NCI-H526 (cell line): ENCODE measurements around the gene STRADA.

Experiments
- DNase-seq, 2 experiments: peaks; one replicate each; lab custom pipeline; 2025; lab: John Stamatoyannopoulos, UW

STRADA gene, protein sequence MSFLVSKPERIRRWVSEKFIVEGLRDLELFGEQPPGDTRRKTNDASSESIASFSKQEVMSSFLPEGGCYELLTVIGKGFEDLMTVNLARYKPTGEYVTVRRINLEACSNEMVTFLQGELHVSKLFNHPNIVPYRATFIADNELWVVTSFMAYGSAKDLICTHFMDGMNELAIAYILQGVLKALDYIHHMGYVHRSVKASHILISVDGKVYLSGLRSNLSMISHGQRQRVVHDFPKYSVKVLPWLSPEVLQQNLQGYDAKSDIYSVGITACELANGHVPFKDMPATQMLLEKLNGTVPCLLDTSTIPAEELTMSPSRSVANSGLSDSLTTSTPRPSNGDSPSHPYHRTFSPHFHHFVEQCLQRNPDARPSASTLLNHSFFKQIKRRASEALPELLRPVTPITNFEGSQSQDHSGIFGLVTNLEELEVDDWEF

DNA sequence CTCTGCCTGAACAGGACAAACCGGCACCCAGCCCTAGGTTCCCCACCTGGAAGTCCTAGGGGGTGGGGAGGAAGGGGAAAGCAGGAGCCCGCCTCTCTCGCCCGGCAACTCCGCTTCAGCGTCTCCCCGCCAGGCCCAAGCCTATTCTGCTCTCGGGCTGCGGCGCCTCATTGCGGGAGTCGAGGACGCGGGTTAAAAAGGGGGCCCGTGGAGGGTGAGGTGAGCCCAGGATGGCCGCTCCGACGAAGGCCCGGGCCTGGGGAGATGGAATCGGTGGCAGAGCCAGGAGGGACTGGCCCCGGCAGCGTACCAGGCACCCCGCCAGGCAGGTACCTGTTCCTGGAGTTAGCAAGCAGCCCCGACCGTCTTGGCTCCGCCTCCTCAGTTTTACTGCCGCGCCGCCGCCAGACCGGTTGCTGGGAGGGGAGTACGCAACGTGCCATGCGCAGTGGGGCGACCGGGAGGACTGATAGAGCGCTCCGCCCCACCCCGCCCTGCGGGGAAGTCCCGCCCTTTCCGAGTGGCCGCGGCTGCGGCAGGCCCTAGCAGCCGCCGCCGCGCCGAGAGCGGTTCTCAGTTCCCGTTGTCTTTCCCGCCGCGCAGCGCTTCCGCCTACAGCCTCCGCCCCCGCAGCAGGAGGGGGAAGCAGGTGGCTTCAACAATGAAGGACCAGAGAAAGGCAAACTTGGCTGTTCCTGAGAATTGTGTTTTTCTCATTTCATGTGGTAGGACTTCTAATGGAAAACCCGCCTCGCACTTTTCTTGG, at the start of gene STRADA:
TSS of gene STRADA (minus strand) at position 392 of the 766 bp plus-strand sequence. CDS start 13,430 bp downstream, outside the sequence.
- DNase-seq = peak; percentile 96 to 99

DNA sequence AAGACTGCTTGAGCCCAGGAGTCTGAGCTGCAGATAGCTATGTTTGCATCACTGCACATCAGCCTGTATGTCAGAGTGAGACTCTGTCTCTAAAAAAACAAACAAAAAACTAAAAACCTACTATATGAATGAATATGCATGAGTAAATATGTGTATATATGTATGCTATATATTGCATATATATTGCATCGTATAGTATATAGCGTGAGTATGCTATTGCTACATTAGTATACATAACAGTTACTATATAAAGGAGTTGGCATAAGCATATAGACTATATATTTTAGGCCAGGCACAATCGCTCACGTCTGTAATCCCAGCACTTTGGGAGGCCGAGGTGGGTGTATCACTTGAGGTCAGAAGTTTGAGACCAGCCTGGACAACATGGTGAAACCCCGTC, 48.5 kb upstream of the STRADA start:
- no peak for DNase-seq

DNA sequence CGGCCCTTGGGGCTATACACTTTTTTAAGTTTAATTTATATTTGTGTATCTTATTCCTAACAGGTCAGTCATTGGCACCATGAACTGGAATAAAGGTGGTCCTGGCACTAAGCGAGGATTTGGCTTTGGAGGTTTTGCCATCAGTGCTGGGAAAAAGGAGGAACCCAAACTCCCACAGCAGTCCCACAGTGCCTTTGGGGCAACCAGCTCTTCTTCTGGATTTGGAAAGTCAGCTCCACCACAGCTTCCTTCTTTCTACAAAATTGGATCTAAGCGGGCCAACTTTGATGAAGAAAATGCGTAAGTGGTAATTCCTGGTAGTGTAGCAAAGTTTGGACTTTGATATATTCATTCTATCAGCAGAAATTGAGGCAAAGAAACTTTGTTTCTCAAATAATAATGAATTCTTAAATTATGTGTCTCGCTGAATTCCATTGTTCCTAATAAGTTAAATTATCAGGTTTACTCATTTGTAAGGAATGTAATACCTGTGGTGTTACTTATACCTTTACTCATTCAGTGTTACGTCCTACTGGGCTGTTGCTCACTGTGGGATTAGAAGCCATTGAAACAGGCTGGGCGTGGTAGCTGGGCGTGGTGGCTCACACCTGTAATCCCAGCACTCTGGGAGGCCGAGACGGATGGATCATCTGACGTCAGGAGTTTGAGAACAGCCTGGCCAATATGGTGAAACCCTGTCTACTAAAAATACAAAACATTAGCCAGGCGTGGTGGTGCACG, 45.5 kb upstream of the STRADA start:
- no peak for DNase-seq

DNA sequence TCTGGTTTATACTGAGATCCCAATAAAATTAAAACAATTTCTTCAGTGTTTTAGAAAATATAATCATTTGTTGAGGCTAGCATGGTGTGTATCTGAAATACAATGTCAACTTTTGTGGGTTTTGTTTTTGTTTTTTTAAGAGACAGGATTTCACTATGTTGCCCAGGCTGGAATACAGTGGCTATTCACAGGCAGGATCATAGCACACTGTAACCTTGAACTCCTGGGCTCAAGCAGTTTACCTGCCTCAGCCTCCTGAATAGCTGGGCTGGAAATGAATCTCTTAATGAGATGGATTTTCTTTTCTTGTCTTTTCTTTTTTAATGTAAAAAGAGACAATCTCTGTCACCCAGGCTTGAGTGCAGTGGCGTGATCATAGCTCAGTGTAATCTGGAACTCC, 44.5 kb upstream of the STRADA start:
- DNase-seq = no peak

DNA sequence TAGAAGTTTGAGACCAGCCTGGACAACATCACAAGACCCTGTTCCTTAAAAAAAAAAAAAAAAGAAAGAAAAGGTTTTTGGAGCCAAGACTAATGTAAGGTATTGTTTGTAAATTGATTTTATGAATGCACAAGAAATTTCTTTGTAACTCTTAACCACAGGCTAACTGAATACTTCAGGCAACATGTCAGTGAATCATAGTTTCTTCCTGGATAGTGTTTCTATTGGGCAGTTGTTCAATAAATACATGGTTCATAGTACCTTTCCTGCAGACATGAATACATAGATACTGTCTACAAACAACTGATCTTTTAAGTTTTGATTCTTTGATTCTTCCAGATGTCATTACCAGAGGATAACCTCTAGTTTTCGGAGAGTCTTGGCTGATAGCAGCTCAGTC, 44.0 kb upstream of the STRADA start:
- no peak for DNase-seq

DNA sequence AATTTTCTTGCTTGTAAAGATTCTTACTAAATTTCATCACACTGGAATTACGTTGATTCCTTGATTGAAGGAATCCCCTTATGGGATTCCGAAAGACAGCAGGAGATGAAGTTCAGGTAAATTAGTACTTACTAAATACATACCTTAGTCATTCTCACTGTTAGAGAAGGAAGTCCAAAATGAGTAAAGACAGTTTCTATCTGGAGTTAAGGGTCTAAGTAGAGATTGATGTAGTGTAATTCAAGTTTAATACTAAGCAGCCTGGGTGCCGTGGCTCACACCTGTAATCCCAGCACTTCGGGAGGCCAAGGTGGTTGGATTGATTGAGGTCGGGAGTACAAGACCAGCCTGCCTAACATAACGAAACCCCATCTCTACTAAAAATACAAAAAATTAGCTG, 41.9 kb upstream of the STRADA start:
- DNase-seq = no peak

DNA sequence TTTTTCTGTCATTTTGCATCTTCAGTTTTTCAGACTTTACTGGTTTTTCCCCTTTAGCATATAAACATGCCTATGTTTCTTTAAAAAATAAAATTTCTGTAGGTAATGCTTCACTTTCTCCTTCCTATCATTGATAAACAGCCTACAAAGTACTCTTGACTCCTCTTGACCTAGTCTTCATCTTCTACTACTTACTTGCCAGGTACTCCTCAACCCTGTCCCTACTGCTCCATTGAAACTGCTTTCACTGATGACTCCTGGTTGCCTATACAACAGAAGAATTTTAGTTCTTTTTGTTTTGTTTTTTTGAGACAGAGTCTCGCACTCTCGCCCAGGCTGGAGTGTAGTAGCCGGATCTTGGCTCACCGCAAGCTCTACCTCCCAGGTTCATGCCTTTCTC, 39.3 kb upstream of the STRADA start:
- DNase-seq = no peak

DNA sequence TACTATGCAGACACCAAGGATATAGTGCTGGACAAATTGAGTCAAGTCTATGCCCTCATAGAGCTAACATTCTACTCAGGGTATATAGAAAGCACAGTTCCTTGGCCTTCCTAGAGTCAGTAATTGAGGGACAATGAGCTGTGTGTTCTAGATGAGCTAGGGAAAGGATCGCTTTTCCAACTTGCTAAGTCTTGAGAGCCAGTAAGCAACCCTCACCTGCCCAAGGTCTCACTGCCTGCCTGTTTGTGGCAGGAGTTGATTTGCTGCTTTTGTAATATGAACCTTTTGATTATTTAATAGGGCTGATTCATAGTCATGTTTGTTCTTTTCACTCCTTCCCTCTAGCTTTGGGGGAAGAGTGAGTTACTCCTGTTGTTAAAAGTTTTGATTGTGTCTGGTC, 38.9 kb upstream of the STRADA start:
- DNase-seq = no peak

DNA sequence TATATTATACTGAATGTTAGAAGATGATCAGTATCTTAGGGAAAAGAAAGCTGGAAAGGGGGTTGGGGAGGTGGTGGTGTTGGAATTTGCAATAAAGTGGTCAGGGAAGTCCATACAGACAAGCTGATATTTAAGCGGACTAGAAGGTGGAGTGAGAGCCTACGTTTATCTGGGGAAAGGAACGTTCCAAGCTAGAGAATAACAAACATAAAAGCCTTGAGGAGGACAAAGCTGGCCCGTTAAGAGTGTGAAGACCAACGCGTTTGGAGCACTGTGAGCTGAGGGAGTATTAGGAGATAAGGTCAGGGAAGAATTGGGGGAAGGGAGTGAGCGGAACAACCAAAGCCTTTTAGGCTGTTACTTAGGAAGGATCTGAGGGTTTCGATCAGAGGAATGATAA, 33.8 kb upstream of the STRADA start:
- no peak for DNase-seq

DNA sequence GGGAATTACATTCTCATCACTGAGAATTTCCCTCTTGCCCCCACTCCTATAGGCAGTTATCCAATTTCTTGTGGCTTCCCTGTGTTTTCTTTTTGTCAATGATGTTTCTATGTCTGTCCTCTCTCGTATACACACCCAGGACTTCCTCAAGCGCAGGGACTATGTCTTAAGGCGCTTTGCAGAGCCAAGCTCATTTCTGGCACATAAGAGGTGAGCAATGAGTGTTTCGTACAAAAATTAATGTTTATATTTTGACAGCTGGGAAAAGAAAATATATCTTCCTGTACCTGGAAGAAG, 33.3 kb upstream of the STRADA start:
- no peak for DNase-seq

DNA sequence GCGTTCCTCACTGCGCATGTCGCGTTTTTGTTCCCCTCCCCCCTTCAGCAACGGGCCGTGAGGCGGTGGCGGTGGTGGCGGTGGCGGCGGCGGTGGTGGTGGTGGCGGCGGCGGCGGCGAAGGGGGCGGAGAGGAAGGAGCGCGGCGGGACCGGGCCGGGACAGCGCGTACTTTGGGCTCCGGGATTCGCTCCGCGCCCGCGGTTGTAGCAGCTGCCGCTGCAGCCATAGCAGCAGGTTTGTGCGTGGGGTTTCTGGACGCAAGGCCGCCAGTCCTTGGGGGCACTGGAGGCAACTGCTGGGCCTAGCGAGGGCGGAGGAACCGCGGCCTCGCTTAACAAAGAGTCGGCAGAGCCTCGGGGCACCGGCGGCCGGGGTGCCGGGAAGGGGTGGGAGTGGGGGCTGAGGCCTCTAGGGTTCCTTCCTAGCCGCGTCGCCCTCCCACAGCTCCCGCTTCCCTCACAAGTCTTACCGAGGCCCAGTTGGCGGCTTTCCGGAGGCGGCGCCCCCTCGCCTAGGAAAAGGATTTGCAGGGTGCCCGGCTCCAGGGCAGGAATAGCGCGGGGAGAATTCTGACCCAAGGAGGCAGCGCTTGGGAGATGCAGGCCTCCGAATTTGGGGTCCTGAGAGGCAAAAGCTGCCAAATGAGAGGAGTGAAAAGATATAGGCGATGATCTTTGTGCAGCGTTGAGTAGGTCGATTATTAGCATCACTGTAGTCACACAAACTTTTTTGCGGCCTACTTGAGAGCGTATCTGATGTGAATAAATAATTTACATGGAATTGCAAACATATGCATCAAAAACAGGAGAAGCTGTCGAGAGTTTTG, 32.8 kb upstream of the STRADA start, which contains the start of gene DDX42:
TSS of gene DDX42 (plus strand) at position 30 of the 828 bp plus-strand sequence. CDS start 12,880 bp downstream, outside the sequence.
- DNase-seq = peak; percentile 56 to 77

DNA sequence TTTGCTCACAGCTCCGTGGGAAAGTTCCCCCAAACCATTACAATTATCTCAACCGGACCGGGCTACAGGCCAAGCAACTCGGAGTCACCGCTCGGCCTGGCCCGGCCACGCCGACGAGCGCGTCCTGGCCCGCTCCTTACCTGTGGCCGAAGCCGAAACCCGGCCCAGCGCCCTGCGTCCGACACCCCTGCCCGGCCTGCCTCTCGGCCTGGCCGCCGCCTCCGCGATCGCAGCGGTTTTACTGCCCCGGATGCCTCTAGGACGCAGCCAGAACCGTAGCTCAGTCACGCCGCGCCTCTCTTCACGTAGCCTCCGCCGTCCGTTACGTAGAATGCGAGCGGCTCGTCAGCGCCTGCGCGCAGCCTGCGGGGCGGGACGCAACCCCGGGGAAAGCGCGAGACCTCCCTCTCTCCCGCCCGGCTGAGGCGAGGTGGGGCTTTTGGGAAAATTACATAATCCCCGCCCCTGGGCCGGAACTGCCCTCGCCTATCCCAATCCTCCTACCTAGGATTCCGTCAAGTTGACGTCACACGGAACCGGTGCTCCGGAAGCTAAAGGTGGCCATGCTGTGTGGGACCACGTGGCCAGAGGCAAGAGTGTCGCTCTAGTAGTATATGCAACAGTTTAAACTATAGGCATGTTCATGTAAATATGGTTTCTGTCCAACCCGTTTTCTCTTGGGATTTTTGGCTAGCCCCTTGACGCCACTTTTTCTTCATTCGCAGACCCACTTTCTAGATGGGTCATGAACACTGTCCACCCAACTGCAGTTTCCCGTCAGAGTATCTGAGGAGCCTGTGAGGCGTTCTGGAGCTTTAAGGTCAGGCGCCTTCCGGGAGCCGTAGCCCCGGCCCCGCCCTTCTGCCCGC, 31.9 kb upstream of the STRADA start, which contains the start of gene CCDC47:
TSS of gene CCDC47 (minus strand) at position 326 of the 869 bp plus-strand sequence. CDS start 7,422 bp downstream, outside the sequence.
- DNase-seq = peak; percentile 99

DNA sequence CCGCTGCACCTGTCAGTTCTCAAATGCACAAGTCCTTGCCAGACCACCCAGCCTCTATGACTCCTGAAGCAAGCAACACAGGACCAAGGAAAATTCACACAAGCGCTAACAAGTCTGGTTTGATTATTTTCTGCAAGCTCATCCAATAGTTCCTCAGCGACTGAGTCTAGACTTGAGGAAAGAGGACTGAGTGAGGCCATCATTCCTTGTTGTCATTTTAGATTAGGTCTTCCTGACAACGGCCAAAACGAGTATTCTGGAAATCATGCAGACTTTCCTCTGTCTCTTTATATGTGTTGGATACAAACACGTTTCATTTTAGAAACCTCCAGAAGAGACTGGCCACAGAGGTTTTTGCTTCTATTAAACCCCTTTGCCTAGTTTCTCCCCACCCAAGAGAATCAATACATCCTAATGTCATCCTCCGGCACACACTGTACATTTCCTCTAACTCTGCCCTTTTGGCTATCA, 31.2 kb upstream of the STRADA start:
- peak; percentile 14 to 26 for DNase-seq

DNA sequence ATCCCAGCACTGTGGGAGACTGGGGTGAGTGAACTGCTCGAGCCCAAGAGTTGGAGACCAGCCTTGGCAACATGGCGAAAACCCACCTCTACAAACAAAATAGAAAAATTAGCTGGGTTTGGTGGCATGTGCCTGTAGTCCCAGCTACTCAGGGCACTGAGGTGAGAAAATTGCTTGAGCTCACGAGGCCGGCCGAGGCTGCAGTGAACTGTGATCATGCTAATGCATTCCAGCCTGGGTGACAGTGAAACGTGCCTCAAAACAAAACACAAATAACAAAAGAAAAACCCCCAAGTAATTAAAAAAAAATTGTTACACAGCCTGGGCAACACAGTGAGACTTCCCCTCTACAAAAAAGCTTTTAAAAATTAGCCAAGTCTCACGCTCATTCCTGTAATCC, 26.8 kb upstream of the STRADA start:
- no peak for DNase-seq

DNA sequence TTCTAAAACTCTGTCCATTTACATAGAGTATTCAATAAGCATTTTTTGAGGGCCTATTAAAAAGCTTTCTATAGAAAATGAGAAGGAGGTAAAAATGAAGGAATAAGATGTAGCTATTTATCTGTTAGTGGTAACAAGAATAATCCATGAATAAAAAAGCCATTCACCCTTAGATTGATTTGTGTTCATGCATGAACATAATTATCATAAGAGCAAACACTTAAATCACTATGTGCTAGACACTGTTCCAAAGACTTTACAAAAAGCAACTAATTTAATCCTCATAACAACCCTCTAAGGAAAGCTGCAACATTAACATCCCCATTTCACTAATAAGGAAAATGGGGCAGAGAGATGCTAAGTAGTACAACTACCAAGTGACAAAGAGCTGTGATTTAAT, 25.2 kb upstream of the STRADA start:
- DNase-seq = no peak

DNA sequence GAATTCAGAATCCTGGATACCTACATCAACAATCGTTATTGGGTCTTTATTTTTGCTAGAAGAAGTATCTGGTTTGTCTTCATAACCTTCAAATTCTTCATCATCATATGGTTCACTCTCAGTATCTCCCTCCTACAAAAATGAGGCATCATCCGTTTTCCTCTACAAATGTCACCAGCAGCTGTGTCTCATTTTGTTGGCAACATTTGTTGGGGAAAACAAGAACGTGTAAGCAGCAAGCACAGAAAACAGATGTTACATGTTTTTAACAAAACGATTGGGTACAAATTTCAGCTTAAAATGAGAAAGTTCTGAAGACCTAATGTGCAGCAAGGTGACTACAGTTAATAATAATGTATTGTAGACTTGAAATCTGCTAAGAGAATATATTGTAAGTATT, 23.1 kb upstream of the STRADA start:
- no peak for DNase-seq

DNA sequence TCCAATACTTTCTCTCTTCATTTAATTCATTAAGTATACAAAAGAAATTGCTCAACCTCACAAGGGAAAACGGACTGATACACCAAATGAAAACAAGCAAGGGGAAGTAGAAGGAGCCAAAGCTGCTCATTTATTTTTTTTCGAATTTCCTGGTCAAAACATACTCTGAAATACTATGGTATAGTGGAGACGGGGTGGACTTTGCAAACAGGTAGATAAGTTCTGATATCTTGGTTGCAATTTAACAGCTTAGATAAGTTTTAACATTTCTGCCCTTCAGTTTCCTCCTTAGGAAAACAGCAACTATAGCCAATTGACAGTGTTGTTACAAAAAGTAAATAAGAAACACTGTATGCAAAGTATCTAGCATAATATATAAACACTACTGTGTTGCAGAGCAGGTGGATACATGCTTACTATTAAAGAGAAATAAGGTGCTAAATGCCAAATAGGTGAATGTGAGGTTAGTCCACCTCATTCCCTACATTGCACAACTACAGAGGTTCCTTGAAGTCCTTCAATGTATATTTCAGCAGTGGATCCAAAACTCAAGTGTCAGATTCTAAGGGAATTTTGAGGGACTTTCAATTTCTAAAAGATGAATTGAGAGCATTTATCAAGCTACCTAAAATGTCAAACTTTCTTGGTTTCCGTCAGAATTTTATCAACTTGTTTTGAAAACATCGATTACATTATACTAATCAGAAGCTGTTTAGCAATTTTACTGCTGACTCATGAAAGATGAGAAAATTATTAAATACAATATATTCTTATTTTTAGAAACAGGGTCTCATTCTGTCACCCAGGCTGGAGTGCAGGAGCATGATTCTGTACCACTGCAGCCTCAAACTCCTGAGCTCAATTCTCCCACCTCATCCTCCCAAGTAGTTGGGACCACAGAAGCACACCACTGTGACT, 20.8 kb upstream of the STRADA start:
- DNase-seq = no peak

DNA sequence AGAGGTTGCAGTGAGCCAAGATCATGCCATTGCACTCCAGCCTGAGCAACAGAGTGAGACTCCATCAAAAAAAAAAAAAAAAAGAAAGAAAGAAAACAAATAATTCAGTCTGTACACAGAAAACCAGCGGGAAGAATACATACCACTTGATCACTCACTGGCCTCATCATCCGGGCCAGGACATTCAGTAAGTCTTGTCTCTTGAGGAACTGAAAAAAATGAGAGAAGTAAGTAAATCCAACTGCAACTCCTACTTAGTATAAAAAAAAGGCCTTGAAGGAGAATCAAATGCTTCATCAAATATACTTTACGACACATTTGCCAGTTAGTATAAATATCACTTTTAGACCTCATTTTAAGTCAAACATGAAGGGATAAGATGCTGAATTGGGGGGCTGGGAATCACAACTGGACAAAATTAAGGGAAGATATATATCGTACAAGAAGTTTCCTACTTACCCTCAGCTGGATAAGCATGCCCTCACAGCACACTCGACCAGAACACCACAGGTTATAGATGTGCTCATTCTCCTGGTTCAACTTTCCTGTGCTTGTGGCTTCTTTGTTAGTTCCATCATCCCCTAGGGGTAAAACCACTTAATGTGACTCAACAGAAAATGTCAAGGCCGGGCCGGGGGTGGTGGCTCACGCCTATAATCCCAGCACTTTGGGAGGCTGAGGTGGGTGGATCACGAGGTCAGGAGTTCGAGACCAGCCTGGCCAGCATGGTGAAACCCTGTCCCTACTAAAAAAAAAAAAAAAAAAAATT, 19.4 kb upstream of the STRADA start:
- no peak for DNase-seq

DNA sequence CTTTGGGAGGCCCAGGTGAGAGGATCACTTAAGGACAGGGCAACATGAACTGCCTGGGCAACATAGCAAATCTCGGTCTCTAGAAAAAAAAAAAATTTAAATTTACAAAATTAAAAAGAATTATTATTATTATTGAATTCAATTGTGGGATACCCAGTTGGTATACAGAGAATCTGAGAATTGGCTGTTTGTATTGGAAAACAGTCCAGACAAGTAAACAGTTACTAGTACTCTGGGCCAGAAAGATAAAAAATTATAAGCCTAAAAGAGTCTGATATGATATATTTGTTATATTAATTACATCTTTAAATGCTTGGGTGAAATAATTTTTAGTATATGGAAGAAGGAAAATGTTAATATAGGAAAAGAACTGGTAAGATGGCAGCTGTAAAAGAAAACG, 16.8 kb upstream of the STRADA start:
- no peak for DNase-seq
